PFSK-1 (cell line): ENCODE data around the gene MAGI2.

ENCODE experiments used
- FOXP2 ChIP-seq: optimal IDR thresholded peaks from 2 replicates; pipeline ENCODE3; 2011; ENCODE audit warnings: borderline replicate concordance, control low read depth, inconsistent platforms; ENCODE audit not compliant: insufficient read depth; ENCODE audit errors: extremely low read length, extremely low read depth
- POLR2AphosphoS5 ChIP-seq: IDR thresholded peaks from 2 replicates; pipeline ENCODE4 v1.6.1; 2012; ENCODE audit warnings: low read depth, mild to moderate bottlenecking, control low read depth, low read length, moderate library complexity
- REST ChIP-seq, 2 experiments: IDR thresholded peaks; 2 replicates each; pipeline versions ENCODE4 v1.6.1 to v1.8.0; 2011 to 2012; ENCODE audit warnings: low read depth in 2 of 2, low read length in 2 of 2, control low read depth in 1 of 2, inconsistent platforms in 1 of 2, mild to moderate bottlenecking in 1 of 2, moderate library complexity in 1 of 2; ENCODE audit not compliant: insufficient read depth in 1 of 2
- SIN3A ChIP-seq: IDR thresholded peaks from 2 replicates; pipeline ENCODE4 v1.6.1; 2012; ENCODE audit warnings: mild to moderate bottlenecking, low read length, moderate library complexity, borderline replicate concordance; ENCODE audit not compliant: insufficient read depth
- TAF1 ChIP-seq: IDR thresholded peaks from 2 replicates; pipeline ENCODE4 v1.6.1; 2012; ENCODE audit warnings: low read length, control low read depth, borderline replicate concordance; ENCODE audit not compliant: insufficient read depth

Gene MAGI2

GRCh38 chr7:78777829-78778228 is 675.6 kb downstream of the MAGI2 start:
- TF ChIP-seq FOXP2, result no peak
- TF ChIP-seq TAF1, result no peak
- TF ChIP-seq SIN3A, result no peak
- TF ChIP-seq REST (IDR thresholded peaks at IDR 0.05; ENCODE audit: insufficient read depth in 1 of 2, low read depth in 2 of 2, low read length in 2 of 2), result no peak
- no peak for TF ChIP-seq POLR2AphosphoS5

- TF ChIP-seq POLR2AphosphoS5 (no peak), TAF1 (no peak)
These were observed 682.8 kb downstream of the MAGI2 start for GRCh38 chr7:78770422-78771410.

GRCh38 chr7:78769481-78770101 is 683.9 kb downstream of the MAGI2 start:
- TF ChIP-seq SIN3A, result no peak
- TF ChIP-seq FOXP2, result no peak

GRCh38 chr7:78768859-78769258 is 684.6 kb downstream of the MAGI2 start:
- no peak for TF ChIP-seq POLR2AphosphoS5
- no peak for TF ChIP-seq TAF1
- TF ChIP-seq REST (IDR thresholded peaks at IDR 0.05; ENCODE audit: insufficient read depth in 1 of 2, low read depth in 2 of 2, low read length in 2 of 2), result no peak

GRCh38 chr7:78765943-78766729 is 687.3 kb downstream of the MAGI2 start:
- TF ChIP-seq FOXP2, result no peak
- no peak for TF ChIP-seq REST (IDR thresholded peaks at IDR 0.05; ENCODE audit: insufficient read depth in 1 of 2, low read depth in 2 of 2, low read length in 2 of 2)
- TF ChIP-seq TAF1, result no peak
- no peak for TF ChIP-seq POLR2AphosphoS5
- no peak for TF ChIP-seq SIN3A

GRCh38 chr7:78764571-78764970 is 688.9 kb downstream of the MAGI2 start:
- TF ChIP-seq REST (IDR thresholded peaks at IDR 0.05; ENCODE audit: insufficient read depth in 1 of 2, low read depth in 2 of 2, low read length in 2 of 2), result no peak
- no peak for TF ChIP-seq POLR2AphosphoS5
